Activated naive CD4-positive, alpha-beta T cell treated with anti-CD3 and anti-CD28 coated beads for 36 hours (primary cell): ENCODE data around the gene GPR157. TPM values are rescaled to one million over a fixed set of nuclear protein-coding genes. Genes with fewer than 3 reads are reported as not detected.
"Not testable (repeated sequence)": the region's sequence is repeated elsewhere in the genome, so short reads cannot be mapped to it uniquely, and the experiment has no call there.

Experiments used
- CTCF ChIA-PET: fragments of 350-600 bp; sonication (Branson Sonifier 250); formaldehyde crosslinking; loops from one replicate; lab custom pipeline; 2021; ENCODE audit warnings: antibody characterized with exemption; lab: Charles Lee
- DNase-seq: peaks from one replicate; pipeline ENCODE4 v3.0.0-alpha.2; 2020
- H3K27ac Mint-ChIP-seq: one replicate; pipeline ENCODE4 v1.8.0; 2021; ENCODE audit warnings: mild to moderate bottlenecking, mixed read lengths
- H3K27me3 Mint-ChIP-seq: one replicate; pipeline ENCODE4 v1.8.0; 2021; ENCODE audit warnings: low read depth, mixed read lengths
- H3K36me3 Mint-ChIP-seq: one replicate; pipeline ENCODE4 v1.8.0; 2021; ENCODE audit warnings: low read depth, mixed read lengths
- H3K4me1 Mint-ChIP-seq: one replicate; pipeline ENCODE4 v1.8.0; 2021; ENCODE audit warnings: low read depth, mixed read lengths
- H3K4me3 Mint-ChIP-seq: one replicate; pipeline ENCODE4 v1.8.0; 2021; ENCODE audit warnings: mild to moderate bottlenecking, moderate library complexity, mixed read lengths
- H3K9me3 Mint-ChIP-seq: one replicate; pipeline ENCODE4 v1.8.0; 2021; ENCODE audit warnings: mixed read lengths
- intact Hi-C: fragments of 100-400 bp; cut with micrococcal nuclease; formaldehyde crosslinking; loops from one replicate; pipeline ENCODE4 v1.15.1; 2023
- total RNA-seq, 2 experiments: library from RNA; stranded (reverse); gene quantifications; one replicate each; pipeline ENCODE4 v1.2.3, GENCODE V29; 2021

GPR157 gene
- total RNA-seq, 2 experiments from 2014 or later: 0.94 to 2.3 TPM

DNA sequence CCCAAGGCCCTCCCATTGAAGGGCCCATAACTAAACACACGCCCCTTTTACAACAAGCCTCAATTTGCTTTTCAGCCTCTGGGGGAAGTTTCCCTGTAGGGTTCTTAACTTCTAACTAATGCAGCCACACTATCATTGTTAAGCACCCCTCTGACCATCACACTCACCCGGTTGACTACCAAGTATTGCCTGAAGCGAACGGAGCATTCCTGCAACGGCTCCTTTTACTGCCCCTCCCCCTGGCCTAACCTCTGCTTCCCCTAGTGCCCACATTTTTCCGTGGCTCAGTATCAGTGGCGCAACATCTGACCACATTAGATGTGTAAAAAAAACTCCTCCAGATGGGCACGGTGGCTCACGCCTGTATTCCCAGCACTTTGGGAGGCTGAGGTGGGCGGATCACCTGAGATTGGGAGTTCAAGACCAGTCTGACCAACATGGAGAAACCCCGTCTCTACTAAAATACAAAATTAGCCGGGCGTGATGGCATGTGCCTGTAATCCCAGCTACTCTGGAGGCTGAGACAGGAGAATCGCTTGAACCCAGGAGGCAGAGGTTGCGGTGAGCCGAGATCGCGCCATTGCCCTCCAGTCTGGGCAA, 34.8 kb downstream of the GPR157 start:
- H3K4me3 Mint-ChIP-seq, DNase-seq, H3K27ac Mint-ChIP-seq, H3K36me3 Mint-ChIP-seq, H3K9me3 Mint-ChIP-seq, intact Hi-C loops, H3K27me3 Mint-ChIP-seq, CTCF ChIA-PET, H3K4me1 Mint-ChIP-seq: not testable (repeated sequence)

DNA sequence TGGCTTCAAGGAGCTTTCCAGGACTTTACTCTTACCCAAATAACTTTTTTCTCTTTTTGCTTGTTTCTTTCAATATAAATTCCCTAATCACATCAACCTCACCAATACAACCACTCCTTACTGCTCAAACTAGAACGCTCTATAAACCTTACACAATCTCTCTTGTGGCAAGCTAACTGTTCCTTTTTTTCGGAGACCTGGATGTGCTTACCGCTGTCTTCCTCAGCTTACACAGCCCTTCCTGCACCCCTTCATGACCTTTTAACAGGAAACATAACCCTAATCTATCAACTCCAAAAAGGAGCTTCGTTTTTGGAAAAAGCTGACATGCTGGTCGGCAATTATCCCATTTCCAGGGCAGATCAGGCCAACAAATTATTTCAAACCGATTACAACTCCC, 35.3 kb downstream of the GPR157 start:
- no peak overlapping the region for H3K27ac Mint-ChIP-seq
- CTCF ChIA-PET: no interaction called here

GRCh38 chr1:9093091-9093490, 35.8 kb downstream of the GPR157 start:
- H3K36me3 Mint-ChIP-seq: no peaks in the 10 kb centered on the region
- H3K27me3 Mint-ChIP-seq: no peaks in the 10 kb centered on the region
- H3K27ac Mint-ChIP-seq: no peak overlapping the region
- H3K4me3 Mint-ChIP-seq: no peak overlapping the region
- DNase-seq: no peak
- H3K9me3 Mint-ChIP-seq: no peaks in the 10 kb centered on the region
- no peaks in the 10 kb centered on the region for H3K4me1 Mint-ChIP-seq
- intact Hi-C loops: no loop called here
- CTCF ChIA-PET: interaction anchor here (0.7 kb wide), 1 partner anchor 21 kb away, joined by 3 read pairs; no protein-coding TSS in a partner anchor

More for the DNA sequence above, 35.3 kb downstream of the GPR157 start:
- Mint-ChIP-seq H3K4me1 (no peaks in the 10 kb centered on the region), H3K27me3 (no peaks in the 10 kb centered on the region), H3K36me3 (no peaks in the 10 kb centered on the region), H3K4me3 (no peak overlapping the region), H3K9me3 (no peaks in the 10 kb centered on the region)
- intact Hi-C loops: no loop called here
- DNase-seq: no peak

GRCh38 chr1:9088807-9089206, 40.1 kb downstream of the GPR157 start:
- no peak for DNase-seq
- Mint-ChIP-seq H3K4me3 (no peak overlapping the region), H3K4me1 (peaks cover 3% of the 10 kb centered on the region), H3K9me3 (no peaks in the 10 kb centered on the region), H3K36me3 (no peaks in the 10 kb centered on the region), H3K27me3 (peaks cover 2% of the 10 kb centered on the region), H3K27ac (no peak overlapping the region)
- CTCF ChIA-PET: interaction anchor here (0.8 kb wide), 1 partner anchor 279 kb away, joined by 4 read pairs; no protein-coding TSS in a partner anchor
- intact Hi-C loops: no loop called here

- H3K4me3 Mint-ChIP-seq: no peak overlapping the region
- intact Hi-C loops: no loop called here
- H3K27me3 Mint-ChIP-seq: peaks cover 2% of the 10 kb centered on the region
- H3K27ac Mint-ChIP-seq: no peak overlapping the region
- no peaks in the 10 kb centered on the region for H3K9me3 Mint-ChIP-seq
- no peak for DNase-seq
- H3K4me1 Mint-ChIP-seq: peaks cover 9% of the 10 kb centered on the region
- CTCF ChIA-PET: no interaction called here
- H3K36me3 Mint-ChIP-seq: no peaks in the 10 kb centered on the region
Observed at GRCh38 chr1:9087411-9088125, 41.3 kb downstream of the GPR157 start.

DNA sequence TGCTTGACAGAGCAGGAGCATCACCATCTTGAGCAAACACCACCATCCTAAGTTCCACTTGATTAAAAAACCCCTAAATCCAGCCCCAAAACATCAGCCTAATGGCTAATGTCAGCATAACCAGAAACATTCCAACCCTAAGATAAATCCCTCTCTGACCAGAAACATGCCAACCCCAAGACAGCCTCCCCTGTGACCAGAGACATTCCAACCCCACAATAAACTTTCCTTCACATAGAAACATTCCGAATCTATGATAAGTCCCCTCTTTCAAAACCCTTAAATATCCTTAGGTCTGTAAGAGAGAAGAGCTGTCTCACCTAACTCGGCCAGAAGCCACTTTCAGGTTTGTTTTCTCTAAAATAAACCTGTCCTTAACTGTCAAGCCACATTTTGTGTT, 42.1 kb downstream of the GPR157 start:
- CTCF ChIA-PET: no interaction called here
- Mint-ChIP-seq H3K27me3 (peaks cover 2% of the 10 kb centered on the region), H3K36me3 (no peaks in the 10 kb centered on the region), H3K4me1 (peaks cover 13% of the 10 kb centered on the region), H3K9me3 (no peaks in the 10 kb centered on the region), H3K27ac (no peak overlapping the region), H3K4me3 (no peak overlapping the region)
- no peak for DNase-seq
- intact Hi-C loops: no loop called here

DNA sequence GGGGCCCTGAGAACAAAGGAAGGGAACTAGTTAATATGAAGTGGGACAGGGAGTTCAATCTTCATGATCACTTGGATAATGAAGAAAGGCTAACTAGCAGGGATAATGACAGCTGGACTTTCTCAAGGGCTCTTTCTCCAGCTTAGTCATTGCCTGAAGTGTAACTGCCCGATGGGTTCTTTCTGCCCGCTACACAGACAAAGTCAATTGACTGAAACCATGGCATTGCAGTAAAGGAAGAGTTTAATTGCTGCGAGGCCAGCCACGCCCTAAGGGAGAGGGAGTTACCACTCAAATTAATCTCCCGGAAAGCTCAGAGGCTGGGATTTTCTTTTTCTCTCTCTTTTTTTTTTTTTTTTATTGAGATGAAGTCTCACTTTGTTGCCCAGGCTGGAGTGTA, 42.9 kb downstream of the GPR157 start:
- no peak overlapping the region for H3K4me3 Mint-ChIP-seq
- CTCF ChIA-PET: interaction anchor here (1.0 kb wide), 1 partner anchor 18 kb away, joined by 3 read pairs; no protein-coding TSS in a partner anchor
- H3K27ac Mint-ChIP-seq: no peak overlapping the region
- no peaks in the 10 kb centered on the region for H3K9me3 Mint-ChIP-seq
- H3K4me1 Mint-ChIP-seq: peaks cover 13% of the 10 kb centered on the region
- no peak for DNase-seq
- intact Hi-C loops: no loop called here
- no peaks in the 10 kb centered on the region for H3K36me3 Mint-ChIP-seq
- peaks cover 2% of the 10 kb centered on the region for H3K27me3 Mint-ChIP-seq

- H3K9me3 Mint-ChIP-seq: no peaks in the 10 kb centered on the region
- CTCF ChIA-PET: interaction anchor here (1.0 kb wide), 1 partner anchor 19 kb away, joined by 3 read pairs; no protein-coding TSS in a partner anchor
- no peak overlapping the region for H3K4me3 Mint-ChIP-seq
- H3K36me3 Mint-ChIP-seq: no peaks in the 10 kb centered on the region
- intact Hi-C loops: no loop called here
- H3K27me3 Mint-ChIP-seq: peaks cover 2% of the 10 kb centered on the region
- peaks cover 13% of the 10 kb centered on the region for H3K4me1 Mint-ChIP-seq
- H3K27ac Mint-ChIP-seq: no peak overlapping the region
- no peak for DNase-seq
Observed at GRCh38 chr1:9085306-9085940, 43.5 kb downstream of the GPR157 start.

DNA sequence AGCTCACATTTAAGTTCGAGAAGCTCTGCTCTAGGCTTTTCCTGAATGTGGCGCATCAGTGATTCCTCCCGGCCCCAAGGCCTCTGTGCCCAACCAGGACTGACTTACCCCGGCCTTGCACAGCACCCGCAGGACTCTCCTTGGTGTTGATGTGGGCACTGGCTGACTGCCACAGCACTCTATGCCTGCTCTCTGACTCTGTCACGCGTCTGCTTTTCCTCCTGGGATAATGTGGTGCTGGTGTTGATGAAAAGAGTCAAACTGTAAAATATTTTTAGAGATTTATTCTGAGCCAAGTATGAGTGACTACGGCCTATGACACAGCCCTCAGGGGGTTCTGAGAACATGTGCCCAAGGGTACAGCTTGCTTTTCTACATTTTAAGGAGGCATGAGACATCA, 44.0 kb downstream of the GPR157 start:
- intact Hi-C loops: no loop called here
- no peak overlapping the region for H3K4me3 Mint-ChIP-seq
- no peaks in the 10 kb centered on the region for H3K9me3 Mint-ChIP-seq
- H3K4me1 Mint-ChIP-seq: peaks cover 13% of the 10 kb centered on the region
- H3K27me3 Mint-ChIP-seq: peaks cover 2% of the 10 kb centered on the region
- no peaks in the 10 kb centered on the region for H3K36me3 Mint-ChIP-seq
- CTCF ChIA-PET: no interaction called here
- H3K27ac Mint-ChIP-seq: no peak overlapping the region
- DNase-seq: no peak

DNA sequence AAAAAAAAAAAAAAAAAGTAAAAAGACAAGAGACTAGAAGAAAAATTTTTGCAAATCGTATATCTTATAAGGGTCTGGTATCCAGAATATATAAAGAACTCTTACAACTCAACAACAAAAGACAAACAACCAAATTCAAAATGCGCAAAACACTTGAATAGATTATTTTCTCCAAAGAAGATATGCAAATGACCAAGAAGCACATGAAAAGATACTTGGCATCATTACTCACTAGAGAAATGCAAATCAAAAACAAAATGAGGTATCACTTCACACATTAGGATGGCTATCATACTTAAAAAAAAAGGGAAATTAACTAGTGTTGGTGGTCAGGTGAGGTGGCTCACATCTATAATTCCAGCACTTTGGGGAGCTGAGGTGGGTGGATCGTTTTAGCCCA, 47.4 kb downstream of the GPR157 start:
- Mint-ChIP-seq H3K4me3 (no peak overlapping the region), H3K9me3 (no peaks in the 10 kb centered on the region), H3K27ac (no peak overlapping the region), H3K36me3 (no peaks in the 10 kb centered on the region), H3K27me3 (peaks cover 6% of the 10 kb centered on the region), H3K4me1 (peaks cover 21% of the 10 kb centered on the region)
- CTCF ChIA-PET: interaction anchor here (0.6 kb wide), 1 partner anchor 17 kb away, joined by 4 read pairs; no protein-coding TSS in a partner anchor
- DNase-seq: no peak
- intact Hi-C loops: no loop called here

- no peak overlapping the region for H3K4me3 Mint-ChIP-seq
- H3K9me3 Mint-ChIP-seq: no peaks in the 10 kb centered on the region
- intact Hi-C loops: no loop called here
Observed at GRCh38 chr1:9080705-9081291, 48.1 kb downstream of the GPR157 start.

GRCh38 chr1:9079988-9080704, 48.8 kb downstream of the GPR157 start:
- intact Hi-C loops: no loop called here
- Mint-ChIP-seq H3K4me3 (no peak overlapping the region), H3K27ac (no peak overlapping the region), H3K27me3 (peaks cover 6% of the 10 kb centered on the region), H3K4me1 (peaks cover 28% of the 10 kb centered on the region), H3K9me3 (no peaks in the 10 kb centered on the region), H3K36me3 (no peaks in the 10 kb centered on the region)
- CTCF ChIA-PET: interaction anchor here (0.6 to 0.7 kb wide), 2 partner anchors 195 to 350 kb away, joined by 3 read pairs; no protein-coding TSS in a partner anchor
- DNase-seq: no peak

More at GRCh38 chr1:9080705-9081291, 48.1 kb downstream of the GPR157 start:
- CTCF ChIA-PET: interaction anchor here (0.7 kb wide), 1 partner anchor 195 kb away, joined by 3 read pairs; no protein-coding TSS in a partner anchor
- H3K27me3 Mint-ChIP-seq: peaks cover 6% of the 10 kb centered on the region
- H3K36me3 Mint-ChIP-seq: no peaks in the 10 kb centered on the region
- H3K27ac Mint-ChIP-seq: no peak overlapping the region
- no peak for DNase-seq
- H3K4me1 Mint-ChIP-seq: peaks cover 25% of the 10 kb centered on the region
